Prostate gland (tissue), 2 donors: ENCODE data around the gene OR3A2. TPM values are rescaled to one million over a fixed set of nuclear protein-coding genes. Genes with fewer than 3 reads are reported as not detected.
"Not testable (repeated sequence)": the region's sequence is repeated elsewhere in the genome, so short reads cannot be mapped to it uniquely, and the experiment has no call there.

ENCODE experiments used
- DNase-seq: peaks from one replicate; pipeline ENCODE4 v3.0.0-alpha.2; 2019; ENCODE audit warnings: low spot score
- H3K27ac ChIP-seq, 2 donors: fragments of 200-600 bp; sonication (generic); 2 replicates each; pipeline ENCODE4 v1.5.1; 2017 to 2019
- H3K27me3 ChIP-seq: fragments of 200-600 bp; sonication (generic); replicated peaks from 2 replicates; pipeline ENCODE4 v1.5.1; 2019; ENCODE audit not compliant: insufficient read depth
- H3K36me3 ChIP-seq, 2 donors: fragments of 200-600 bp; sonication (generic); 1 replicate in 1 of 2; 2 replicates in 1 of 2; pipeline versions ENCODE4 v1.5.1 to v1.8.1; 2017 to 2019
- H3K4me1 ChIP-seq: fragments of 200-600 bp; sonication (generic); replicated peaks from 2 replicates; pipeline ENCODE4 v1.5.1; 2019
- H3K4me3 ChIP-seq, 2 donors: fragments of 200-600 bp; sonication (generic); 2 replicates each; pipeline ENCODE4 v1.5.1; 2017 to 2019
- H3K9me3 ChIP-seq: fragments of 200-600 bp; sonication (generic); 2 replicates; pipeline ENCODE4 v1.5.1; 2017
- POLR2A ChIP-seq: fragments of 450-650 bp; IDR thresholded peaks from one replicate; pipeline ENCODE4 v1.6.1; 2016; ENCODE audit warnings: antibody characterized with exemption, mild to moderate bottlenecking
- POLR2AphosphoS5 ChIP-seq: sonication (generic); formaldehyde crosslinking; IDR thresholded peaks from one replicate; pipeline ENCODE4 v1.6.1; 2017; ENCODE audit warnings: antibody characterized with exemption
- WGBS: methylation state at CpG from one replicate; pipeline ENCODE4 v1.1.5; 2018; 5-methylcytosine and 5-hydroxymethylcytosine counted together
- intact Hi-C: fragments of 100-400 bp; cut with DNase I; formaldehyde crosslinking; loops from one replicate; pipeline ENCODE4 v1.14.2; 2022
- total RNA-seq, 2 donors: library from RNA; depleted of rRNA; stranded (reverse); fragments of >200 nt; gene quantifications; one replicate each; pipeline ENCODE4 v1.1.0, GENCODE V29; 2016
- TF ChIP-seq, protein P1 (sequence below), 4 experiments: fragments of 200-600 bp in 2 of 4; fragments of 450-650 bp in 2 of 4; sonication (generic) in 2 of 4; IDR thresholded peaks; 1 replicate in 3 of 4; 2 replicates in 1 of 4; pipeline ENCODE4 v1.5.1; 2016 to 2019; ENCODE audit warnings: antibody characterized with exemption in 4 of 4, mild to moderate bottlenecking in 2 of 4, moderate library complexity in 2 of 4

Gene OR3A2
- total RNA-seq, 2 donors from 2014 or later: 7.9 TPM; not detected in 1

DNA sequence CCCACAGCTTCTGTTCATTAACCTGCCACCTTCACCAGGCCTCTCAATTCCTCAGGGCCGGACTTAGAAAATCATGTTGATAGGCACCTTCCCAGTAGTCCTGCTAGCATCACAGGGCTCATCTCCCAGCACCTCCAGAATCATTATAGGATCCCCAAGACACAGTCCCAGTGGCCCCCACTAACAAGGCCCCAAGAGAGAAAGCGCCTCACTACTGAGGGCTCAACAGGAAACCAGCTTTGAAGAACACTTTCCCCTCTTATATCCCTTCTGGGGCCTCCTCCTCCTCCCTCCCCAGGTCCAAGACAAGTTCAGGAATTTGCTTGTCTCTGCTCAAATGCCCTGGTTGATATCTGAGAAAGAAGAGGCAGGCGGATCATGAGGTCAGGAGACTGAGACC is 25.0 kb upstream of the OR3A2 start, which contains the start of gene OR3A3:
TSS of gene OR3A3 (plus strand) at position 301 of the 400 bp plus-strand sequence.
- no peaks in the 10 kb centered on the region for H3K9me3 ChIP-seq
- no peaks in the 10 kb centered on the region for H3K27me3 ChIP-seq
- 82% methylated on average over 3 of the region's 3 CpGs for WGBS
- no peak within 1 kb of the TSS for H3K27ac ChIP-seq
- no peaks in the 10 kb centered on the region for H3K4me1 ChIP-seq
- TF ChIP-seq POLR2AphosphoS5 (no peak), POLR2A (no peak)
- TF ChIP-seq, protein P1, sequence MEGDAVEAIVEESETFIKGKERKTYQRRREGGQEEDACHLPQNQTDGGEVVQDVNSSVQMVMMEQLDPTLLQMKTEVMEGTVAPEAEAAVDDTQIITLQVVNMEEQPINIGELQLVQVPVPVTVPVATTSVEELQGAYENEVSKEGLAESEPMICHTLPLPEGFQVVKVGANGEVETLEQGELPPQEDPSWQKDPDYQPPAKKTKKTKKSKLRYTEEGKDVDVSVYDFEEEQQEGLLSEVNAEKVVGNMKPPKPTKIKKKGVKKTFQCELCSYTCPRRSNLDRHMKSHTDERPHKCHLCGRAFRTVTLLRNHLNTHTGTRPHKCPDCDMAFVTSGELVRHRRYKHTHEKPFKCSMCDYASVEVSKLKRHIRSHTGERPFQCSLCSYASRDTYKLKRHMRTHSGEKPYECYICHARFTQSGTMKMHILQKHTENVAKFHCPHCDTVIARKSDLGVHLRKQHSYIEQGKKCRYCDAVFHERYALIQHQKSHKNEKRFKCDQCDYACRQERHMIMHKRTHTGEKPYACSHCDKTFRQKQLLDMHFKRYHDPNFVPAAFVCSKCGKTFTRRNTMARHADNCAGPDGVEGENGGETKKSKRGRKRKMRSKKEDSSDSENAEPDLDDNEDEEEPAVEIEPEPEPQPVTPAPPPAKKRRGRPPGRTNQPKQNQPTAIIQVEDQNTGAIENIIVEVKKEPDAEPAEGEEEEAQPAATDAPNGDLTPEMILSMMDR (IDR thresholded peaks at IDR 0.05): no peak
- H3K4me3 ChIP-seq: no peak within 1 kb of the TSS
- no peak for DNase-seq
- intact Hi-C loops: no loop called here
- H3K36me3 ChIP-seq: no peaks in the 10 kb centered on the region

DNA sequence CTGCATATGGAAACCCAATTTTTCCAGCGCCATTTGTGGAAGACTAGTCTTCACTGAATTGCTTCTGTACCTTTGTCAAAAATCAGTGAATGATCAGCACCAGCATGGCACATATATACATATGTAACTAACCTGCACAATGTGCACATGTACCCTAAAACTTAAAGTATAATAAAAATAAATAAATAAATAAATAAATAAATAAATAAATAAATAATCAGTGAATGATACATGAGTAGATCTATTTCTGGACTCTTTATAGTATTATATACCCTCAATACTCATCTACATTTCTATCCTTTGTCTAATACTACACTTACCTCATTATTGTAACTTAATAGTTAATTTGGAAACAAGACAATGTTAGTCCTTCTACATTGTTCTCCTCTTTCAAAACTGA is 17.7 kb upstream of the OR3A2 start:
- intact Hi-C loops, DNase-seq, H3K27ac ChIP-seq, H3K27me3 ChIP-seq, H3K4me1 ChIP-seq, H3K4me3 ChIP-seq, H3K9me3 ChIP-seq, H3K36me3 ChIP-seq: not testable (repeated sequence)
- 73% methylated on average over 1 of the region's 1 CpG for WGBS

DNA sequence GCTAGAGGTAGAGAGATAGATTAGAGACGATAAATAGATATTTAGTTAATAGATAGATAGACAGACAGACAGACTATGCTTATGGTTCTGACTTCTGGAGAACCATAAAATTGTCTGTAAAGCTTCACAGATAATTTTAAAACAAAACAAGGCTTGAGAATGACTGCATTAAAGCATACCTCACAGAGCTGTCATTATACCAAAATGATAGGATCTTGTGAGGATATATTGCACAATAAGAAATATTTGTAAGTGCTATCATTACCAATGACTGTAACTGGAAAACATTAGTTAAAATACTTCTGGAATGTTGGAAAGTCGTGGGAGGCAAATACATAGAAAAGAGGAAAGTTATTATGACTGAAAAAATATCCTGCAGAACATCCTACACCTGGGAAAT is 15.7 kb upstream of the OR3A2 start:
- intact Hi-C loops: no loop called here

DNA sequence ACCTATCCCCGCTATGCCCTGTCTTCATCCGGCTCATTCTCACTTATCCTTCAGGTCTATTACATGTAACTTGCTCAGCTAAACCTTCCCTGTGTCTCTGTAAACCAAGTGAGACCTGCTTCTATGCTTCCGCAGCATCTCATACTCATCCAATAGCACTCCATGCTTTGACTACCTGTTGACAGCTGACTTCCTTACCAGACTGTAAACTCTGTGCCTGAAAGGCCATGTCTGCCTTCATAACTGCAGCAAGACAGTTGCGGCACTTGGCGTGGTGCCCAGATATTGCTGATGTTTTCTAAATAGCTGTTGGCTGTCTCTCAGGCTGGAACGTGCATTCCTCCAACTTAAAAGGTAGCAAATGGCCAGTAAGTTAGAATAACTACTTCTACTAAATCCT is 13.9 kb upstream of the OR3A2 start:
- no peaks in the 10 kb centered on the region for H3K9me3 ChIP-seq
- H3K4me1 ChIP-seq: no peaks in the 10 kb centered on the region
- no peaks in the 10 kb centered on the region for H3K27me3 ChIP-seq
- no peak overlapping the region for H3K4me3 ChIP-seq
- intact Hi-C loops: no loop called here
- H3K27ac ChIP-seq: no peak overlapping the region
- TF ChIP-seq POLR2A: no peak
- DNase-seq: no peak
- WGBS: 52% methylated on average over 6 of the region's 6 CpGs
- H3K36me3 ChIP-seq: no peaks in the 10 kb centered on the region

More for the DNA sequence above, 15.7 kb upstream of the OR3A2 start:
- no peaks in the 10 kb centered on the region for H3K9me3 ChIP-seq
- no peak for DNase-seq
- no peak overlapping the region for H3K27ac ChIP-seq
- no peaks in the 10 kb centered on the region for H3K4me1 ChIP-seq
- no peaks in the 10 kb centered on the region for H3K27me3 ChIP-seq
- TF ChIP-seq POLR2AphosphoS5: no peak
- no peak for TF ChIP-seq POLR2A
- TF ChIP-seq, protein P1 (IDR thresholded peaks at IDR 0.05): no peak
- 62% methylated on average over 2 of the region's 2 CpGs for WGBS
- H3K36me3 ChIP-seq: no peaks in the 10 kb centered on the region
- H3K4me3 ChIP-seq: no peak overlapping the region

DNA sequence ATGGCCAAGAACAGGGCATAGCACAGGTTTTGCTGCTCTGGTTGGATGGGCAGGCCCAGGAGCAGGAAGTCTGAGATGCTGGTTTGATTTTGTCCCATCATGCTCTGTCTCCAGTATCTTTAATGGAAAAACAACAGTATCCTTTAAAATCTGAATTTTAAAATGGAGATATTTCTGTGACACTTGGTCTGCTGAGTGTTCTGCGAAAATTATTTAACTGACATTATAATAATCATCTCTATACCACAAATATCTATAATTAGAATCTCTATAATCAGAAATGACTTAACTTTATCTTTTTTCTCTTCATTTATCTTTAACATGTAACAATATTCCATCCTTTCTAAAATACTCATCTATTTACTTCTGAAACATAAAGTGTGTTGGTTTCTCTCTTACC is 12.2 kb upstream of the OR3A2 start, which contains the start of gene OR1E1:
TSS of gene OR1E1 (minus strand) at position 101 of the 400 bp plus-strand sequence. CDS start at position 101, 0 bp downstream.
- no peak within 1 kb of the TSS for H3K4me3 ChIP-seq
- no peaks in the 10 kb centered on the region for H3K27me3 ChIP-seq
- WGBS: 81% methylated on average over 1 of the region's 1 CpG
- no peak within 1 kb of the TSS for H3K27ac ChIP-seq
- no peak for DNase-seq
- intact Hi-C loops: no loop called here
- no peaks in the 10 kb centered on the region for H3K36me3 ChIP-seq
- H3K4me1 ChIP-seq: no peaks in the 10 kb centered on the region
- no peaks in the 10 kb centered on the region for H3K9me3 ChIP-seq
- TF ChIP-seq, protein P1 (IDR thresholded peaks at IDR 0.05): no peak
- TF ChIP-seq POLR2A: no peak
- no peak for TF ChIP-seq POLR2AphosphoS5

DNA sequence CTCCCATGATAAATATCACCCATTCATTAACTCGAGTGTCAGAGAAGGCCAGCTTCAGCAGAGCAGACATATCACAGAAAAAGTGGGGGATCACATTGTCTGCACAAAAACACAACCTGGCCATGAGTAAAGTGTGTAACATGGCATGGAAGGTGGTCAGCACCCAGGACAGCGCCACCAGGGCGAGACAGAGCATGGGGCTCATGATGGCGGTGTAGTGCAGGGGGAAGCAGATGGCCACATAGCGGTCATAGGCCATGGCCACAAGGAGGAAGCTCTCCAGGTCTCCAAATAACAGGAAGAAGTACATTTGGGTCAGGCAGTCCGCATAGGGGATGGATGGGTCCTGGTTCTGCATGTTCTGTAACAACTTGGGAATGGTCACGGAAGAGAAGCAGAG is 11.7 kb upstream of the OR3A2 start:
- H3K9me3 ChIP-seq, H3K27ac ChIP-seq, intact Hi-C loops, H3K36me3 ChIP-seq, H3K4me3 ChIP-seq, H3K4me1 ChIP-seq, H3K27me3 ChIP-seq, DNase-seq: not testable (repeated sequence)
- 50% methylated on average over 7 of the region's 7 CpGs for WGBS
